Endometrial microvascular endothelial cells (primary cell): ENCODE data around the gene SREBF2. TPM values are rescaled to one million over a fixed set of nuclear protein-coding genes. Genes with fewer than 3 reads are reported as not detected.

Source experiments
- in situ Hi-C: cut with HindIII; loops from 2 replicates; pipeline ENCODE4 v1.10.0; 2017; ENCODE audit warnings: low sequenced_read_pairs, low pct_unique_long_range_greater_than_20kb; ENCODE audit errors: inconsistent ontology term
- total RNA-seq: library from RNA; depleted of rRNA; stranded (reverse); fragments of >200 nt; gene quantifications from one replicate; pipeline ENCODE4 v1.2.3, GENCODE V29; 2015; ENCODE audit errors: inconsistent ontology term

Gene SREBF2
- total RNA-seq, 1 donor from 2014 or later, result 31.7 TPM

DNA sequence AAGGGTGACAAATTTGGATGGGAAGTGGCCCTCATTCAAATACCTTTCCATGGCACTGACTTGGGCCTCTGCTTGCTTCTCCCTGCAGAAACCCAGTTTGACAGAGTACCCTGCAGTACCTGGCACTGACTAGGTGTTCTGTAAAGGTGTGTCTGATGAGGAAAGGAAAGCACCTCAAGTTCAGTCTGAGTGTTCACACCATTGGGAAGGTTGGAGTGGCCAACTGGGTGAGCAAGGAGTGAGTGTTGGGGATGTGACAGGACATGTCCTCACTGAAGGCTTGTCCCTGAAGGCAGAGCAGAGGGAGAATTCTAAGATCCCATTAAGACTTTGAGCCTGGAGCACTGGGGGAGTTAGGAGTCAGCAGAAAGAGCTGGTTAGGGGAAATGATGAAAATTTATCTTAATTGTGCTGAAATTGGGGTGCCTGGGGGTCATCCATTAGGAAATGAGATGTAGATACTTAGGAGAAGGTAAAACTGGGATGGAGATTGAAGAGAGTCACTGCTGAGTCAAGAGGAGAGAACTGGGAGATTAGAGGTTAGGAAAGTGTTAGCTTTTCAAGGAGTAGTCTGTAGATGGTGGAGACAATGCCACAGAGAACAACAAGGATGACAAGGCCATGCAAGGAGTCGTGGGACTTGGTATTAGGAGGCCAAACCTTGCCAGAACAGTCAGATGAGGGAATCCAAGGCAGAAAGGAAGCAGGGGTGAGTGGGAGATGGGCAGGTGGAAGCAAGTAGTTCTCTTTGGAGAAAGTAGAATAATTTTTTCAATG is 6.1 kb downstream of the SREBF2 start:
- in situ Hi-C loops, result no loop called here

DNA sequence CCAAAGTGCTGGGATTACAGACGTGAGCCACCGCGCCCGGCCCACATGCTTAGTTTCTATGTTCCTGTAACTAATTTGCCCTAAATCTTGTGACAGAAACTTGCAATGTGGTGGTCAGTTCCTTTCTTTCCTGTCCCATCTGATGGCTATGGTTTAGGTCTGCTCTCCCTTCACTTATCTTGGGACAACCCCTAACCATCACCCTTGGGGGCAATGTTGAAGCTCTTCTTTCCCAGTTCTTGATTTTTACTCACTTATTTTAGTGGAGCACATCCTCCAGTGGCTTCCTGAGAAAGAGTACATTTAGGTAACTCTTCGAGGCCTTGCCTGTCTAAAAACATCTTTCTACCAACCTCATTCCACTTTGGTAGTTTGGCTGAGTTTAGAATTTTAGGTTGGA is 7.3 kb downstream of the SREBF2 start:
- in situ Hi-C loops, result no loop called here

DNA sequence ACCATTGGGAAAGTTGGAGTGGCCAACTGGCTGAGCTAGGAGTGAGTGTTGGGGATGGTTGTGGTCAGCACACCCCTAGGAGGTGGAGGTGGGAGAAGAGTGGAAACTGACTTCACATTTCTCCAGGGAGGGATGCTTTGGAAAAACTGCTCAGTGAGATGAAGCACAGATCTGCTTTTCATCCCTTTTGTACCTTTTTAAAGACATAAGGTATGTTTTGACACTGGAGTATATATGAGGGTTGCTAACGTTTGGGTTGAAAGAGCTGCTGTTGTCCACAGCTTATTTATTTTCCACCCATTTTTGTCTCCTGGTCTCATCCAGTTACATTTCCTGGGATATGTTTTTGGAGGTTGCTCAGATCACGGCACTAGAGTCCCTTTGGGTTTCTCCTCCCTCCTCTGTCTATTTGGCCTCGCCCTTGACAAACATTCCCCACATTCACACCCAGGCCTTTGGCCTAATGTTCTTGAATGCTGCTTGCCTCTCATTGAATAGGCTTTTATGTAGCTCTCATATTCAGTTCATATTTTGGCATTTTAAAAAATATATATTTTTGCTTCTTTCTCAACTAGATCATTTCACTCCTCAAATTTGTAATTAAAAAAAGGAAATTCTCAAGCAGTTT is 8.3 kb downstream of the SREBF2 start:
- in situ Hi-C loops, result no loop called here

DNA sequence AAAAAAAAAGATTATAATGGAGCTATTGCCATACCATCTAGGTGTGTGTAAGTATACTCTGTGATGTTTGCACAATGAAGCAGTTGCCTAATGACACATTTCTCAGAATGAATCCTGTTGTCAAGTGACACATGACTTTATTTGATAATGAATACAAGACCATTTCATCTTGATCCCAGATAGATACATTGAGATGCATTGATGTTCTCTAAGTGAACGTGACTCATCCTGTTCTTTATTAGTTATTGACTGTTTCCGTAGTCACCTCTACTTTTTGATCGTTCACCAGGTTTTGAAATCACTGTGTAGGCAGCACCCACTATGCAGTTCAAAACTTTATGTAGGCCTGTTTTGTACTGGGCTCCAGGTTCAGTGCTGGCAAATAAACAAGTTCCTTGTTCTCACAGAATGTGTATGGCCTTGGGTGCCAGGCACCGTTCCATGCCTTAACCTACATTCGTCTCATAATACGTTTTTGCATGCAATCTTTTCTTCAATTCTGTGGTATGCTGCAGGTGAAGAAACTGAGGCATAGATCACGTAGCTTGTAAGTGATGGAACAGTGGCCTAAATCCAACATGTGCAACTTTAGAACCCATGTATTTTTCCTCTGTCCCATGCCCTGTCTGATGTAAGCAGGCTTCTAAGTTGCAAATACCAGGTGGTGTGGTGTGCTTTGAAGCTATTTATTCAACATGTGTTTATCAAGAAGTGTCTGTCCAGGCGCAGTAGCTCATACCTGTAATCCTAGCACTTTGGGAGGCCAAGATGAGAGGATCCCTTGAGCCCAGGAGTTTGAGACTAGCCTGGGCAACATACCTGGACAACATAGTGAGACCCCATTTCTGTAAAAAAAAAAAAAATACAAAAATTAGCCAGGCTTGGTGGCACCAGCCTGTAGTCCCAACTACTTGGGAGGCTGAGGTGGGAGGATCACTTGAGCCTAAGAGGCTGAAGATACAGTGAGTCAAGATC is 10.4 kb downstream of the SREBF2 start:
- in situ Hi-C loops, result no loop called here

DNA sequence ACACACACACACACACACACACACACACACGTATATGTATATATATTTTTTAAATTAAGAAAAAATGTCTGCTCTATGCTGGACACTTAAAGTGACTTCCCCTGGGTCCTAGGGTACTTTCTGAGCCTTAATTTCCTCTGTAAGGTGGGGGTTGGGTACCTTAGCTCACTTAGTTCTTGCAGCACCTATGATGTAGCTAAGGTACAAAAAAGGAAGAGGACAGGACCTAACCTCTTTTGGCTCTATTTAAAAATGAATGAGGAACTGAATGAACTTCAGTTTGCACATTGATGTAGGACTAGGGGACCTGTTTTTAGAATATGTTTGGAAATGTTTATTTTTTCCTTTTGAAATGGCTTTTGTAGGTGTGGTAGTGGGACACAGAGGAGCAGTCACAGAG is 11.1 kb downstream of the SREBF2 start:
- in situ Hi-C loops, result no loop called here

DNA sequence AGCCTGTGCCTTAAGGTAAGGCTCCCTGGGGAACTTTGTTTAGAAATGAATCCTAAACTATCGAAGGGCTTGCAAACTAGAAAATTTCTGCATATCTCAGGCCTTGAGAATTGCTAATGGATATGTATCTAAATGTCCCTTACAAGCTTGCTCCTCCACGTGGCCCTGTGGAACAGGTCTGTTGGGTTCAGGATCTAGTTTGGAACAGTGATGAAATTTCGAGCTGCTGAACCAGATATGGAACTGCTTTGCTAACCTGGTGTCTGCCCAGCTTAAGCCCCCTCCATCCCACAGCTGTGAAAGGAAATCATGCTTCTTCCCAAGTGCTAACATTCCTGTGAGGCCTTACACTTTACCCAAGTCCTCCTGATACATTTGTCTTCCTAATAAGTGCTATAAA is 11.6 kb downstream of the SREBF2 start:
- in situ Hi-C loops, result no loop called here

DNA sequence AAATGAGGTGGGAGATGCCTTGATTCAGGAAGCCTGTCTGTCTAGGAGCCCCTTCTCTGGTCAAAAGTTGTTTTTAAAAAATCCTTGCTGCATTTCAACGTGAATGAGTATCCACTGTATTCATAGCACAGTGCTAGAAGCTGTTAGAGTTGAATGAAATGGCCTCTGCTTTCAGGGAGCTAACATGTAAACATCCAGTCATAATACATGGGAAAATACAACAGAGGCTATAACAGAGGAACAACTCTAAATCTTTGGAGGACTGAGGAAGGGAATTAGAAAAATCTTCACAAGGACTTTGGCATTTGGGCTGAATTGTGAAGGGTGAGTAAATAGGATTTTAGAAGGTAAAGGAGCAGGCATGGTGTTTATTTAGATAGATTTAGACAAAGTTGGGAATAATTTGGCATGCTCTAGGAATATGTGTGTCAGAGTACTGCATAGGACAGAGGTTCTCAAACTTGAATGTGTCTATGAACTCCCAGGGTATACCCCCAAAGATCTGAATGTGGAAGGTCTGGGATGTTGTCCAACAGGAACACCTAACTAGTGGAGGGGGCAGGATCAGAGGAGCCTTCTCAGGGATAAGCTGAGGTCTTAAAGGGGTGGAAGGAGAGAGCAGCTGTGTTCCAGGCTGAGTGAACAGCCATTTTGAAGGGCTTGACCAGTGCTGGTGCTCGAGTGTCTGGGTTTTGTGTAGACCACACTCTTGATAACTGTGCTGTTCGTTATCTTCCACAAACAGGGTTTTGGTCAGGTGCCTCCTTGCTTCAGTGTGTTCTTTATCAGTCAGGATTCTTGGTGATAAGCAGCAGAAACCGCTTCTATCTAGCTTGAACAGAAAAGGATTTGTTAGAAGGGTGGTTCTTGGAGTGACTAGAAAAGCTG is 12.7 kb downstream of the SREBF2 start:
- in situ Hi-C loops, result no loop called here

DNA sequence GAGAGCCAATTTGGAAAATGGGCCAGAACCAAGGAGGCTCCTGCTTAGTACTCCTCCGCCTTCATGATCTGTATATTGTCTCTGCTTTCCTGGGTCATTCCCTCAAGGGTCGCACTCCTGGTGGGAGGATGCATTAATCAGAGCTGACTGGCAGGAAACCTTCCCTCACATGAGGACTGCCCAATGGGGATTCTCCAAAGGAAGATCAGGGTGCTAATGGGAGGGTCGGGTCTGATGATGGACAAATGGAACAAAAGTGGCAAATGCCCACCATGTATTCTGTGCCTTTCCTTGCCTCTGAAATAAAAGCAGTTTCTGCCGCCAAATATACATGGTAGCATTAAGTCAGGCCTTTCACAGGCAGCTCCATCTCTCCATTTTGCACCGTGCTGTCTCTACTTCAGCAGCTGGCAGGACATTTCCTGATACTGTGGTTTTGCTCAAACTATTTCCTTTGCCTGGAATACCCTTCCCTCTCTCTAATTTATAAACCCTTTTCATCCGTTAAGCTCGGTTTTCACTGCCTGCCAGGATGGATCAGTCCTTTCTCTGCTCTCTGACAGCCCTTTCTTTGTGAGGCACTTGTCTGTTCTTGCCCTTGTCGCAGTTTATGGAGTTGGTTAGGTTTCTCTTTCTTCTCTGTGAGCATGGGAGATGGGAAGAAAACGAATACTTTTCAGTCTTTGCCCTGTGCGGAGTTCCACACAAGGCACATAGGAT is 13.5 kb downstream of the SREBF2 start:
- in situ Hi-C loops, result no loop called here

DNA sequence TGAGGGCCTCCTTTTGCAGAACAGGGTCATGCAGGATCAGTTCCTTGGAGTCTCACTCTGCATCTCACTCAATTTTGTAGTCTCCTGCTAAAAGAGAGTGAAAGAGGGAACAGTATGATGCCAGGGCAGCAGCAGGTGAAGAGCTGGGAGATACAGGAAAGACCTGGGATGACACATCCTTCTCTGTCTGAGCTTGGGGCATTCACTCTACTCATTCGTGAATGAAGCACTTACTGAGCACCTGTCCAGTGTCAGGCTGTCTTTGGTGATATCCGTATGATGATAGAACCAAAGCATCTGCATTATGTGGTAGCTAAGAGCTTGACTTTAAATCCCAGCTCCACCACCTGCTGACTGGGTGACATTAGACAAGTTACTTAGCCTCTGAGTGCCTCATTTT is 14.4 kb downstream of the SREBF2 start:
- in situ Hi-C loops, result no loop called here

DNA sequence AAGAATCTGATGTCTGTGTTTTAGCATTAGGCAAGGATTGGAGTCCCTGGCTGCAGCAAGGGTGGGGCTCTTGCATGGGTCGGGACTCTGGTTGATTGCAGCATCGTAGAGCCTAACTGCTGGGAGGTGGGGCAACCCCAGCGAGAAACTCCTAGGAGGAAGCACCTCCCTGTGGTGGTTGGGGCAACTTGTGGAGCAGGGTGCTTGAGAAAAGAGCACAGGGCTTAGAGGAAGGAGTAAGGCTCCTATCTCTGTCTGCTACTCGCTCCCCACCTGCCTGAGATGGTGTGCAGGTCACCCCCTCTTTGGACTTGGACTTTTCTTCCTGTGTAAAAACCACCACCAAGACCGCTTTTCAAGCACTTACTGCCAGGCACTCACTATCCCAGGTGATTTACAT is 15.6 kb downstream of the SREBF2 start:
- in situ Hi-C loops, result no loop called here

DNA sequence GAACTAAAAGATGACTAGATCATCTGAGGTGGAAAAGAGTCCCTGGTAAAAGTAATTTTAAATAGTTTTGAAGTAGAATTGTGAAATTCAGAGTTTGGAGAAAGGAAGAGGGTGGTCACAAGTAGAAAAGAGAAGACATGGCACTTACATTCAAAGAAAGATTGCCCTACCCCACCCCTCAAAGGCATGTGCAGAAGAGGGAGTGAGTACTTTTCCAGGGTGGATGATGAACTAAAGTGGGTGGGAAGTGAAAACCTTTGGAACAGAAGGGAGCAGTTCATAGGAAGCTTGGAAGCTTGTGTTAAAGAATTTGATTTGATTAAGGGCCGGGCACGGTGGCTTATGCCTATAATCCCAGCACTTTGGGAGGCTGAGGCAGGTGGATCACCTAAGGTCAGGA is 23.6 kb downstream of the SREBF2 start:
- in situ Hi-C loops, result no loop called here

DNA sequence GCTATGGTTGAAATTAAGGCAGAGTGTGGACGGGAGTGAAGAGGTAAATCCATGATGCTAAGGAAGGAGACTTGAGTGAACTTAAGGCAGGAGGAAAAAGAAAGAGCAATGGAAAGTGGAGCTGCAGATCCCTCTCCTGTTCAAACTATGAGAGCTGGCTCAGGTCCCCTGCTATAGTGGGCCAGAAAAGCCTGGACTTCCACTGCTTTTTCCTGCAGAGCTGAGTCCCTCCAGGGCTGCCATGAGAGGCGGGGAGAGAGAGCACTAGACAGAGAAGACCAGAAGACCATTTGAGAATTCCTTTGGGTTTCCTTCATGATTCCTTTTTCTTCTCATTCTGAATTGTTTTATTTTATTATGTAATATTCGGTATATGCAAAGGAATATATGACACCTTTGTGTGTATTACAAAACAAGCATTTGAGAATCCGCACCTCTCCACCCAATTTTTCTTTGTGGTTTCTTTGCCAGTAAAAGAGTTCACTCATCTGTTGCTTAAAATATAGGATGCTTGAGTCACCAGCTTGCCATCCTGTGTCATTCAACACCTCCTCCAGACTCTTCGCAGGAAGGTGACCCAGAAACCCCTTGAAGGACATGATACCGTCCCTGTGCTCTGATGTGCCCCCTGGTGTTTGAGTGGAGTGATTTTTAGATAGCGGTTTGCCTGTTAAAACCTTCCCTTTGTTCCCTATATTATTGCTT is 24.4 kb downstream of the SREBF2 start:
- in situ Hi-C loops, result no loop called here

DNA sequence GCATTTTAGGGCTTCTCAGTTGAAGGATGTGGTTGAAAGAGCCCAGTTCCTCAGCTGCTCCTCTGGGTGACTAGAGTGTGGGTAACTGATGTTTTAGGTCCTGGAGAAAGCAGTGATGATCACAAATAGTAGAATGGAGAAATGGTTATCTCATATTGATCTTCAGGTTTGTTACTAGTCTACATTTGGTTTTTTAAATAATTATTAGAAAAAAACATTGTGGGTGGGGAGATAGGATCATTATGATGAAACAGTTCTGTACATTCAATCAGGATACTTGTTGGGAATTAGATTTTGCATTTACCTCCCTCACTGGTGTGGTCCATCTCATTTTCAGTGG is 24.9 kb downstream of the SREBF2 start:
- in situ Hi-C loops, result no loop called here

DNA sequence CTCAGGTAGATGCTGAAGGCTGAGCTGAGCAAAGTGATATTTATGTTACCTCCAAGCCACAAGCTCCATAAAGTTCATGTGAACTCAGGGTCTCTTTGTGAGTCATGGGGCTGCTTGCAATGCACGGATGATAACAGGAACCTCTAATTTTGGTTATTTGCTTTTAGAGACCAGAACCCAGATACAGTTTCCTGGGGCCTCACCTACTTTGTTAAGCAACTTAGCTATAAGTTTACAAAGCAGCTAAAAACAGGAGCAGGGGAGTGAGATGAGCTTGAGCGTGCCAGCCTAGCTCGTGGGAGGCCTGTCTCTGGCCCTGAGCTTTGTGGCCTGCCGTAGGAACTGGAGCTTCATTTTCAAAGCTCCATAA is 29.2 kb downstream of the SREBF2 start:
- in situ Hi-C loops, result no loop called here

DNA sequence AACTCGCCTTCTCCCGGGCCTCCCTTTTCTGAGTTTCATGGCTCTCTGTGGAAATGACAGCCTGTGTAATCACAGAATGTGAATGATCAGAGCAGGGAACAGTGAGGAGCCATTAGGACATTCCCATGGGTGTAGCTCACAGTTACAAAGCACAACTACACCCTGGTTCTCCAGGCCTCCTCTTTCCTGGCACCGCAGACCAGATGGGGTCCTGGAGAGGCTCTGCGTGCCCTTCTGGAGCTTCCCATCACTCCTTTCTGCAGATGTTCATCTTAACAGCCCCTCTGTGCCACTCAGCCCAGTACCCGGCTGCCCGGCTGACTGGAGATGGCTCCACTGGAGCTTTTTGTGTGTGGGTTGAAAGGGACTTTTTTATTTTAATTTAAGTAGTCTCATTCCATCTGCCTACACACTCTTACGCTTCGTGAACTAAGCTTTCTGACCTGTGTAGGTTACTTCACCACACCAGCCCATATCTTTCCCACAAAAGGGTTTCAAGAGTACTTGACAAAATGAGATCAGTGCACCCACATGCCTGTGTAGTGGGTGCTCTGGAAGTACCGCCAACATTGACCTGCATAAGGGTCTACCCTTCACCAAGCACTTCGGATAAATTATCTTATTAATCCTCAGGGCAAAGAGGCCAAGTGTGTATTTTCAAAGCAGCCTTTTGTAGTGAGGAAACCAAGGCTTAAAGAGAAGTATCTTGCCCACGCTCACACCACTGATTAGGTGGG is 29.8 kb downstream of the SREBF2 start:
- in situ Hi-C loops, result no loop called here

DNA sequence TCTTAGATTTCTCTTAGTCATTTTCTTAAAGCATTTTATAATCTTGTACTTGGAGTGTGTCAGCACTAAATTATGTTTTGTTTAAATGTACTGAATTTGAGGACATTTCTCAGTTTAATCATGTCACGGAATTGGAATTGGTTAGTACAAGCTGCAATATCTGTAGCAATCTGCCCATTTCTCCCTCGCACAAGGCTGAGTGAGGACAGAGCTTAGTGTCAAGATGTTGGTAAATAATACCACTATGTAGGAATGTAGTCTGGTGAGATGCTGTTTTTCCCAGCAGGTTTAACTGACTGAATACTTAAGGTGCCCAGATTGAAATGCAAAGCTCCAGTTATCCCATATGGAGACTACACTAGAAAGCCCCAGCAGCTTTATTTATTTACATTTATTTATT is 30.6 kb downstream of the SREBF2 start:
- in situ Hi-C loops, result no loop called here

DNA sequence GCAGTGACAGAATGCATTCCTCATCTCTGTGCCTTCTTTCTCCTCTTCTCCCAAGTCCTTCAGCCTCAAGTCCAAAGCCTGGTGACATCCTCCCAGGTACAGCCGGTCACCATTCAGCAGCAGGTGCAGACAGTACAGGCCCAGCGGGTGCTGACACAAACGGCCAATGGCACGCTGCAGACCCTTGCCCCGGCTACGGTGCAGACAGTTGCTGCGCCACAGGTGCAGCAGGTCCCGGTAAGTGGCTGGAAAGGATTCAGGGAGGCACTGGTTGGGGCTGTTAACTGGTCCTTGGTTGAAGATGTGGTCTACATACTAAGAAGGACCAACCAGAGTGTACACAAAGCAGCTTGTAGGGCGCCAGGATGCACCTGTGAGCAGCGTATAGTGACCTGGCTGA is 35.7 kb downstream of the SREBF2 start:
- in situ Hi-C loops, result no loop called here
